ENCODE data around the gene GCG. TPM values are rescaled to one million over a fixed set of nuclear protein-coding genes. Genes with fewer than 3 reads are reported as not detected.

The GCG gene
- total RNA-seq, 1 donor from 2014 or later, result not detected

- no peaks in the 10 kb centered on the region for H3K27me3 ChIP-seq (ENCODE audit: control insufficient read depth, insufficient read depth, low read length)
- no peak overlapping the region for H3K4me3 ChIP-seq (ENCODE audit: low read depth, low read length)
- FAIRE-seq (no peak), DNase-seq (ENCODE audit: low read depth) (no peak)
- TF ChIP-seq, protein P1, sequence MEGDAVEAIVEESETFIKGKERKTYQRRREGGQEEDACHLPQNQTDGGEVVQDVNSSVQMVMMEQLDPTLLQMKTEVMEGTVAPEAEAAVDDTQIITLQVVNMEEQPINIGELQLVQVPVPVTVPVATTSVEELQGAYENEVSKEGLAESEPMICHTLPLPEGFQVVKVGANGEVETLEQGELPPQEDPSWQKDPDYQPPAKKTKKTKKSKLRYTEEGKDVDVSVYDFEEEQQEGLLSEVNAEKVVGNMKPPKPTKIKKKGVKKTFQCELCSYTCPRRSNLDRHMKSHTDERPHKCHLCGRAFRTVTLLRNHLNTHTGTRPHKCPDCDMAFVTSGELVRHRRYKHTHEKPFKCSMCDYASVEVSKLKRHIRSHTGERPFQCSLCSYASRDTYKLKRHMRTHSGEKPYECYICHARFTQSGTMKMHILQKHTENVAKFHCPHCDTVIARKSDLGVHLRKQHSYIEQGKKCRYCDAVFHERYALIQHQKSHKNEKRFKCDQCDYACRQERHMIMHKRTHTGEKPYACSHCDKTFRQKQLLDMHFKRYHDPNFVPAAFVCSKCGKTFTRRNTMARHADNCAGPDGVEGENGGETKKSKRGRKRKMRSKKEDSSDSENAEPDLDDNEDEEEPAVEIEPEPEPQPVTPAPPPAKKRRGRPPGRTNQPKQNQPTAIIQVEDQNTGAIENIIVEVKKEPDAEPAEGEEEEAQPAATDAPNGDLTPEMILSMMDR (IDR thresholded peaks at IDR 0.05; ENCODE audit: insufficient read depth, low read length, severe bottlenecking), result no peak
- H3K36me3 ChIP-seq (ENCODE audit: control insufficient read depth, insufficient read depth, low read length), result no peaks in the 10 kb centered on the region
Observed at GRCh38 chr2:162149466-162149865, 2.6 kb downstream of the GCG start.

DNA sequence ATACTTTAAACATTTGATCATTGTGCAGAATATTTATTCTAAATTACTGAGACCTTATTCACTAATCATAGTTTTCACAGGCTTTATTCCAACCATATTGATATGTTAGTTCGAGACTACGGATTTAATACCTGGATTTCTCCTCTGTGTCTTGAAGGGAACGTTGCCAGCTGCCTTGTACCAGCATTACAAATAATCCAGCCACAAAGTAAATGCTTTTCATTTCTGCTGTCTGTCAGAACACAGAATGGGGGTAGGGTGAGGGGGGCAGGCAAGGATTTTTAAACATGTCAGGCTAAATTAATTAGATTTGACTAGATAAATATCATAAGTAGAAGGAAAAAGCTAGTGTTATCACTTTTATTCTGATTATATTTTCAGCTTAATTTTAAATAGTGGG lies 3.1 kb downstream of the GCG start:
- FAIRE-seq (no peak), DNase-seq (ENCODE audit: low read depth) (no peak)
- H3K27me3 ChIP-seq (ENCODE audit: control insufficient read depth, insufficient read depth, low read length), result no peaks in the 10 kb centered on the region

GRCh38 chr2:162143969-162144368 lies 8.1 kb downstream of the GCG start:
- no peaks in the 10 kb centered on the region for H3K27me3 ChIP-seq (ENCODE audit: control insufficient read depth, insufficient read depth, low read length)
- TF ChIP-seq, protein P1 (IDR thresholded peaks at IDR 0.05; ENCODE audit: insufficient read depth, low read length, severe bottlenecking), result no peak
- no peak for DNase-seq (ENCODE audit: low read depth)
- H3K4me3 ChIP-seq (ENCODE audit: low read depth, low read length), result no peak overlapping the region
- no peak for FAIRE-seq
- H3K36me3 ChIP-seq (ENCODE audit: control insufficient read depth, insufficient read depth, low read length), result no peaks in the 10 kb centered on the region

More for the DNA sequence above, 3.1 kb downstream of the GCG start:
- Histone ChIP-seq H3K36me3 (ENCODE audit: control insufficient read depth, insufficient read depth, low read length) (no peaks in the 10 kb centered on the region), H3K4me3 (ENCODE audit: low read depth, low read length) (no peak overlapping the region)
- TF ChIP-seq, protein P1 (IDR thresholded peaks at IDR 0.05; ENCODE audit: insufficient read depth, low read length, severe bottlenecking), result no peak

GRCh38 chr2:162138310-162138709 lies 13.7 kb downstream of the GCG start:
- FAIRE-seq, result no peak

GRCh38 chr2:162127422-162127821 lies 24.6 kb downstream of the GCG start:
- TF ChIP-seq, protein P1 (IDR thresholded peaks at IDR 0.05; ENCODE audit: insufficient read depth, low read length, severe bottlenecking), result no peak
- no peak for FAIRE-seq
- no peak overlapping the region for H3K4me3 ChIP-seq (ENCODE audit: low read depth, low read length)

More at GRCh38 chr2:162138310-162138709, 13.7 kb downstream of the GCG start:
- no peak for DNase-seq (ENCODE audit: low read depth)
- Histone ChIP-seq H3K36me3 (ENCODE audit: control insufficient read depth, insufficient read depth, low read length) (no peaks in the 10 kb centered on the region), H3K4me3 (ENCODE audit: low read depth, low read length) (no peak overlapping the region), H3K27me3 (ENCODE audit: control insufficient read depth, insufficient read depth, low read length) (no peaks in the 10 kb centered on the region)
- TF ChIP-seq, protein P1 (IDR thresholded peaks at IDR 0.05; ENCODE audit: insufficient read depth, low read length, severe bottlenecking), result no peak

GRCh38 chr2:162126527-162126926 lies 25.5 kb downstream of the GCG start:
- DNase-seq (ENCODE audit: low read depth) (no peak), FAIRE-seq (no peak)
- Histone ChIP-seq H3K4me3 (ENCODE audit: low read depth, low read length) (no peak overlapping the region), H3K27me3 (ENCODE audit: control insufficient read depth, insufficient read depth, low read length) (peaks cover 1% of the 10 kb centered on the region), H3K36me3 (ENCODE audit: control insufficient read depth, insufficient read depth, low read length) (no peaks in the 10 kb centered on the region)
- TF ChIP-seq, protein P1 (IDR thresholded peaks at IDR 0.05; ENCODE audit: insufficient read depth, low read length, severe bottlenecking), result no peak

More at GRCh38 chr2:162127422-162127821, 24.6 kb downstream of the GCG start:
- H3K36me3 ChIP-seq (ENCODE audit: control insufficient read depth, insufficient read depth, low read length), result no peaks in the 10 kb centered on the region
- no peak for DNase-seq (ENCODE audit: low read depth)
- H3K27me3 ChIP-seq (ENCODE audit: control insufficient read depth, insufficient read depth, low read length), result peaks cover 1% of the 10 kb centered on the region

Data from bronchial epithelial cell (primary cell).